Amygdala (tissue), 56 donors: ENCODE results near the gene TOMM22.
A peak's percentile ranks its signal among the peaks of the same experiment; 100 is the strongest.

Source experiments
- DNase-seq, 56 donors: peaks; one replicate each; lab custom pipeline; 2025; lab: John Stamatoyannopoulos, UW

TOMM22 gene

DNA sequence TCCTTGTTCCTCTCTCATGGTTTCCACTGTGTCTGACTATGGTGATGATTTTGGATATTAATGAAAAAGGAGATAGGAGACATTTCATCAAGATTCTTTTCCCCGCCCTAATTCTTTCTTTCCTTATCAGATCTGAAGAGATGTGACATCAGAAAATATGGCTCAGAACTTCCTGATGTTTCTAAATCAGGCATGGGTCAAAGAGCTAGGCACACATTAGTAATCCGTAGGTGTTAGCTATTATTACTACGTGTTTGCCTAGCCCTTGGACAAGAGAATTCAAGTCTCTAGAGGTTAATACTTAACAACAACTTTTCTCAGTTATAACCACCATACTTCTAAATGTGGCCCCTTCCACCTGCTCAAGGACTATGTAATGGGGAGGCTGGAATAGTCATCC is 13.2 kb downstream of the TOMM22 start:
- no peak for DNase-seq

DNA sequence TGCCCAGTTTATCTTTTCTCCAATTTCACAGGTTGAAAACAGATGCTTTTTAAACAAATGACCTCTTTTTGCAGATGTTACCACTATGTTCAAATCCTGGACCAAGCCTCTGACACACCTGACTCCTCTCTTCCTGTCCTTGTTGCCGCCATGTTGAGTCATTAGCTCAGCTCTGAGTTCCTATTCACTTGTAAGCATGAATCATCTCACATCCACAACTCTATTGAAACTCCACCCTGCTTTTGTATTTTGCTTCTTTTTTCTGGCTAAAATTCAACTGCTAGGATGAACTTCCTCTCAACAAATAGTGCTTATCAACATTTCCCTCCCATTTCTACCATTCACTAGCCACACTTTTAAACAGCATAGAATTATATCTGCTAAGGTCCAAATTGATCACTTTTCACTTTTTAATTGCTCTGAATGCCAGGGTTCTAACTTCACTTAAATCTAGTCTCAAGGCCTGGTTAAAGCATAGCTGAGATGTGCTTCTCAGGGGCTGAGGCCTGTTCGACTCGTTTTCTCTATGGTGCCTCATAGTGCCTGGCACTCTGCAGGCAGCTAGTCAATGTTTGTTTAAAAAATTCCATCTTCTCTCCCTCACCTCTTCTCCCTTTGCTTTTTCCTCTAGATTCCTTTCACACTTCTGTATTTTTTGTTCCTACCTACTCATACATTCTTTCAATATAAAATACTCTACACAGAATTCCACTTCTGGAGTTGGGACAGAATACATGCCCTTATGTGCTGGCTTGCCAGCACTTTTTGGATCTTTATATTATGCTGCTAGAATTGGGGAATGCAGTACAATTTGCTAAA is 15.1 kb downstream of the TOMM22 start:
- DNase-seq = no peak

DNA sequence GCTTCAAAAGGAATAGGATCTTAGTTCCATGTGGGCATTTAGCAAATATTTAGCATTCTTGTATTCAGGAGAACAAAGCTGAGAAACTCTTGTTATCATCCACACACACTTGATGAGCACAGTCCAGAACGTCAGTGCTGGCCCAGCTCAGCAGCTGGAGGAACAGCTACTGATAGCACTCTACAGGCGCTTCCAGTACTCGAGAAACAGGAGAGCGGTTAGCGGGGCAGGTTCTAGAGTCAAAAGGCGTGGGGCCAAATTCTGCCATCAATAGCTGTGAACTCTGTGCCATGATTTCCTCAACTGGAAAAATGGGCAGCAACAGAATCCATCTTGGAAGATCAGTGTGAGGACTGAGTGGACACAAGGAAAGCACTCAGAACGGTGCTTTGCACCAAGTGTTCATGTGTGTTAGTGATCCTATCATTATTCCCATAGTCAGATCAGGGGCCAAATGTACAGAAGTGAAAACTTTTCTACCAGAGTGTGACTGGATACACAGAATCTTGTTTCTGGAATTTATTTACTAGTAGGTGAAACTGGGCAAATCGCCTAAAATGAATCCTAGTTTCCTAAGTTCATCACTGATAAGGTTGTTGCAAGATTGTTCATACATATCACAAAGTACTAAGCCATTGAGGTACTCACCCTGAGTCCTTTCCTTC is 15.8 kb downstream of the TOMM22 start:
- DNase-seq = no peak

DNA sequence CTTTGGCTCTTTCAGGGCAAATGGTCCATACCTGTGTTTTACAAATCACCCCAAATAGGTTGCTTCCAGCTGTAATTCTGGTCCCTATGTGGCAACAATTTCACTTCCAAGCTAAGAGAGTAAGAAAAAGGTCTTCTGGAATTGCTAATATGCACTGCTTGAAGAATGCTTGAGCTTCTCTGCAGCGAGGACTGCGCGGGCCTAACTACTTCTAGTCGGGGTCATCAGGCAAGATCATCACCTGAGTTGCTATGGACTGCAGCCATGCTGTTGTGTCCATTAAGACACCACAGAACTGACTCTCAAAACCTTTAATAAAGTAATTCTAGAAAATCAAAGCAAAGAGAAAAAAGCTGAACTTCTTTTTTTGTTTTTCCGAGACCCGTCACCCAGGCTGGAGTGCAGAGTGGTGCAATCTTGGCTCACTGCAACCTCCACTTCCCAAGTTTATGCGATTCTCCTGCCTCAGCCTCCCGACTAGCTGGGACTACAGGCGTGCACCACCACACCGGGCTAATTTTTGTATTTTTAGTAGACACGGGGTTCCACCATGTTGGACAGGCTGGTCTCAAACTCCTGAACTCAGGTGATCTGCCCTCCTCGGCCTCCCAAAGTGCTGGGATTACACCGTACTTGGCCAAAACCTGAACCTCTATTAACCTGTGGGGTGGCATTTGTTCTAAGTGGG is 16.8 kb downstream of the TOMM22 start:
- DNase-seq = no peak

DNA sequence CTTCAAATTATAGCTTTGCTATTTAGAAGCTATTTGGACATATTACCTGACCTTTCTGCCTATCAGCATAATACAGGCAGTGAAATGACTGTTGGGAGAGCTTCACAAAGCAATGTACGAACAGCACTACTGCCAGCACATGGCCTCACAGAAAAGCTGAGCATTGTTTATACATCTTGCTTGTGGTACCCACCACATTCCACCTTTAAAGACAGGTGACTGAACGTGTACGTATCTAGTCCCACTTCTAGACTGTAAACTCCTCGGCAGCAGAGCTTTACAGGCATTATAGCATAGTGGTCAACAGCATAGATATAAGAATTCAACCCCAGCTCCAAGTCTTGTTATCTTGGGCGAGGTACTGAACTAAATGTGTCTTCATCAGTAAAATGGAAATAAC is 17.4 kb downstream of the TOMM22 start:
- DNase-seq = no peak

DNA sequence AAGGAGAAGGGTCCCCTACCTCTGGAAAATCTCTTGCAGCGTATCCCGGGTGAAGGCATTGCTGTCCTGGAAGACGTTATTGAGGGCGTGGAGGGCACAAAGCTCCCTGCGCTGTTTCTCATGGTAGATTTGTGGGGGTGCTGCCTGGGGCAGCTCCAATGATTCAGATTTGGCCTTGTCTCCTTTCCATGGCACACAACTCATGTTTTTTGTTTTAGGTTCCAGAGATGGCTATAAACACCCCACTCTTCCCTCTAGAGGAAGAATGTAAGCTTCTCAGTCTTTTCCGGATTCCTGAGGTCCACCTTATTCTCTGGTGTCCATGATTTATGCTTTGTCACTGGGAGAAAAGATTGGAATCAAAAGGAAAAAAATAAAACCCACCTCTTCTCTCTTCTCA is 18.0 kb downstream of the TOMM22 start:
- DNase-seq = peak in 1 of 56 donors; percentile 14

DNA sequence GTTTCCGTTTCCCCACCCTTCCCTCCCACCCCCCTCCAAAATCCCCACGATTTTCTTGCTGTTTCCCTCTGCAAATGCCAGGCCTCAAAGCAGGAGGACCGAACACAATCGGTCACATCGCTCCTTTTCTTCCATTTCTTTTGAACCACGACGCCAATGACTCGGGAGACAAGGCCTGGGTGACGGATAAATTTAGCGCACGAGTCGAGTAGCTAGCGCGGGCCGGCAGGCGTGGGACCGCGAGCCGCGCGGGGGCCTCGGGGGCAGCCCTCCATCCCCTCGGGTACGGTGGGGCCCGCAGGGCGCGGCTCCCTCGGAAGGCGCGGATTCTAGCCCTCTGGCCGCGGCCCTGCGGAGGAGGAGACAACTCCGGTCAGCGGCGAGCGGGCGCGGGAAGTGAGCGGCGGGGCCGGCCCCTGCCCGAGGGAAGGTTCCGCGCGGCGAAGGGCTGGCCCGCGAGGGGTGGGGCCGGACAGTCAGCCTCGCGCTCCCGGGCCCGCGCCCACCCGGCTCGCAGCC is 18.6 kb downstream of the TOMM22 start:
- DNase-seq = peak in 5 of 56 donors; percentile 45 to 66 (median 63)

DNA sequence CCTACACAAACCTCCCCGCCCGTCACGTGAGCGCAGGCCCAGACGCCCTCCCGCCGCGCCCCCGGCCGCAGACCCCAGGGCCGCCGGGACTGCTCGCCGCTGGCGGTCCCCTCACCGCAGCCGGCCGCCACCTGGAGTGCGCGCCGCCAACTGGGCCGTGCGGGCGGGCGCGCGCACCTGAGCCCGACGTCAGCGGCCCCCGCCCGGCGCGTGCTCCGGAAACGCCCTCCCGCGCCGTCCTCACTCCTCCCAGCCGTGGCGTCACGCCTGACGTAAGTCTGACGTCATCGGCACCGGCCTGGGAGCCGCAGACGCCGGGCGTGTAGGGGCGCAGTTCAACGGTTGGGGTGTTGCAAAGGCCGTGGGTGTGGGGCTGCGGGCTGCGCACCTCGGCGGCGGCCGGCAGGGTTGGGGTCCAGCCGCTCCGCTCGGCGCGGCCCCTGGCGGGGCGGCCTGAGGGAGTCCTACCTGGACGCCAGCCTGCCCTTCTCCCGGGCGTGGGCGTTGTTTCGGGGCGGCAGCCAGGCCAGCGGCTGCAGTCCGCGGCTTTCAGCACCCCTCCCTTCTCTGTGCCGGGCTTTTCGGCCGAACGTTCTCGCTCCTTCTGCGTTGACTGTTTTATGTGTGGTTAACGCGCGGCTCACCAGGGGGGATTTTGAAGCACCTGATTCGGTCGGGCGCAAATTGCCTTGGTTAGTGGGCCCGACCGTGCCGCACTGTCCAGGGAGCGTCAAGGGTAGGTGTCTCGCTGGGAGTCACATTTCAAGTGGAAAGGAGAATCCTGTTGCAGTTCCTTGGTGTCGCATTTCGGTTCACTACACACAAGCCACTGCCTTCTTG is 19.3 kb downstream of the TOMM22 start, which contains the start of gene JOSD1:
Gene JOSD1, minus strand, starts transcription at position 155 of the 840 bp plus-strand sequence. CDS start 956 bp downstream, outside the sequence.
- DNase-seq = peak; percentile 46 to 98 (median 85)

DNA sequence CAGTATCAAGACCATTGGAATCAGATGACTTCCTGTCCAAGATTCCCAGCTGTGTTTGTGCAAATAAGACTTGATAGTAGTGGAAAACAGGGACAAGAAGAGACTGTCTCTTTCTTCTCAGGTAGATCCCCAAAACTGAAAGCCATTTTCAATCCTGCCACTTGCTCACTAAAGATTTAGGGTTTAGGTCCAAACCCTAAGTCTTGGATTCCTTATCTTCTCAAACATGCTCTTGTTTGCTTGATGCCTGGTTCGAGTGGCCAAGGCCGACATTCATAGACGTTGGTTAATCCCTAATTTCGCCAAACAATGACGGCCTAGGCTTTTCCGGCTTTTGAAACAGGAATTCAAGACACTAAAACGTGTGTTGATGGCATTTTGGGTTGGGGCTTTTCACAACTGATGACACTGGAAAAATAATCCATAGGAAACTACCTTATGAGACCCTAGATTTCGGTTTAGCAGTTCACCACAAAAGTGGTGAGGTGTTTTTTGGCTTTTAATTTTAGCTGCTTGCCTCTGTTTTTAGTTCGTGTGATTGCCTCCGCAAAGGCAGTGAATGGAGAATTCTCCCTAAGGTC is 23.0 kb downstream of the TOMM22 start:
- no peak for DNase-seq

DNA sequence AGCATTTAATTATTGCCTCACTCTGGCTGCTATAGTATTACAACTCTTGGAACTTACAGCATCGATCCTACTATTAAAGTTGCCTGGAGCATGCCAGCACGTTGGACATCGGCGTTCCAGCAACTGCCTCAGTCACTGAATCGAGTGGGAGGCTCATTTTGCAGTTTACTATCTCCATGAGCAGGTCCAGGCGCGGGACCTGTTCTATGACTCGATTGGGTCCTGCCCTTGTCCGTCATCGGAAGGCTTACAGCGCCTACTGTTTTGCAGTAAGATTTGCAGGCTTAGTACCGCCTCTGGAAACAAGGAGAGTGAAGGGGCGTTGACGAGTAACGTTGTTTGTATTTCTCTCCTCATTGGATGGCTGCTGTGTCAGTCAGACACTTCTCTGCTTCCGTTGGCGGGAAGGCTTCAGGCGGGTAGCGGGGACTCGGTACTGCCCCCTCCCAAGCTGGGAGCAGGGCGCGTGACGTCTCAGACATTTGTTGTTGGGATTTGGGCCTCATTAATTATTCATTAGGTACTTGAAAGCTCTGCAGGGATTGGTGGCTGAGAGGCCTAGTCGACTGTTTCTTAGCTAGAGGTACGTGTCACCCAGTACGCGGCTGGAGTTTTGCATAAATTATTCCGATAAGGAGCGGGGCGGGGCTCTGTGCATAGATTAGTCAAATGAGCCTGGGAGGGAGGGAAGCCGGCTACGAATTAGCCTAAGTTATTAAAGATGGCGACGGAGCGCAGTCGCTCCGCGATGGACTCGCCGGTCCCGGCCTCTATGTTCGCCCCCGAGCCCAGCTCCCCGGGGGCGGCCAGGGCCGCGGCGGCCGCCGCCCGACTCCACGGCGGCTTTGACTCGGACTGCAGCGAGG is 23.7 kb downstream of the TOMM22 start, which contains the start of gene GTPBP1:
Gene GTPBP1, plus strand, starts transcription at position 710 of the 866 bp plus-strand sequence. Its CDS starts 12 bp downstream, at position 722.
- DNase-seq = peak; percentile 79 to 100 (median 99)

DNA sequence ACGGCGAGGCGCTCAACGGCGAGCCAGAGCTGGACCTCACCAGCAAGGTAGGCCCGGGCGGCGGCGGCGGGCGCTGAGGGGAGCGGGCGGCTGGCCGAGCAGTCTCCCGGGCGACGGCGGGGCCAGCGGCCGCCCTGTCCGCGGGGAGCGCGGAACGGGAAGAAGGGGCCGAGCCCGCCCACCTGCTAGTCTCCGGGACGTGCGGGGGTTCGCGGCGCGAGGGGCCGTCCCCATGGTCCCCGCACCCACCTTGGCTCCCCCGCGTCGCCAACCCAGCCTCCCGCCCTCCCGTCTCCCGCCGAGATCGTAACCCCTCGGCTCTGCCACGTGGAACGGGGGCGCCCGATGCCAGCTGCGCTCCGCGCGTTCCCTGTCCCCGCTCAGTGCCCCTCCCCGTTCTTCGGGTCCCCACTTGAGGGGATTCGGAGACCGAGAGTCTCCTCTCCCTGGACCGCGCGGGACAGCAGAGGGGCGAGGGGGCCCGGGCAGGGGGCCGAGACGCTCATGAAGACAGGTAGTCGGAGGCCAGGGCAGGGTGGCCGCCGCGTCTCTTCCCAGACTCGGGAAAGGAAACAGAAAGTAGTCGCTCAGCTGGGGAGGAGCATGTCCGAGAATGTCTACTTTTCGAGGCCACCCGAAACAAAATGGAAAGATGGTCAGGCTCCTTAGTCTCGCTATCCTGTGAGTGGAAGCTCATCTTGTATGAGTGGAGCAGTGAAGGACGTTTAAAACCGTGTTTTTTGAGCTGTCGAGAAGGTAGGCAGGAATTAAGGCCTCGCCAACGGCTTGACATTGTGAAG is 24.5 kb downstream of the TOMM22 start:
- DNase-seq = peak in 15 of 56 donors; percentile 28 to 67 (median 53)

DNA sequence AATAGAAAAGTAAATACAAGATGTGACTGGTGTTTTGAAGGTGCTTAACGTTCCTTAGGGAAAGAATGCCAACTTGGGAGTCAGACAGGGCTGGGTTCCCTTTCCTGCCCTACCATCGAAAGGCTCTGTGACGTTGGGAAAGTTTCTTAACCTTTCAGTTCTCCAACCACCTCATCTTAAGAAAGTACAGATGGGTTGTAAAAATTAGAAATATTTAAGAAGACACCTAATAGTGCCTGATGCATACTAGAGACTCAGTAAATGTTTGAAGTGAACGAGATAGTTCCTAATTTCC is 25.1 kb downstream of the TOMM22 start:
- no peak for DNase-seq

DNA sequence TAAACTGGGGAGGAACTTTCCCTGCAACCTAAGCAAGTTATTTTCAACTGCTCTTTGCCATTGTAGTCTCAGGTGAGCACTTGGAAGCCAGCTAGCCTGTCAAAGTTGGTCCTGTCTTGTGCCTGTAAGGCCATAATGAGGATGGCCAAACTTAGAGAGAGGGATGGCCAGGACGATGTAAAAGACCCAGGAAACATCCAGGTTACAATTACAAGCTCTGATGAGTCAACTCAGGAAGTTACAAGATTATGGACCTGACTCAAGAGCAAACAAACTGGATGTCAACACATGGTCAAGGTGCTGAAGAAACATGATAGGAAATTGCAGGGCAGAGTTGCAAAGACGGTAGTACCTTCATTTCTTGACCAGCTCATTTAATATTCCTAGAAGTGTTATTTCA is 25.6 kb downstream of the TOMM22 start:
- no peak for DNase-seq

DNA sequence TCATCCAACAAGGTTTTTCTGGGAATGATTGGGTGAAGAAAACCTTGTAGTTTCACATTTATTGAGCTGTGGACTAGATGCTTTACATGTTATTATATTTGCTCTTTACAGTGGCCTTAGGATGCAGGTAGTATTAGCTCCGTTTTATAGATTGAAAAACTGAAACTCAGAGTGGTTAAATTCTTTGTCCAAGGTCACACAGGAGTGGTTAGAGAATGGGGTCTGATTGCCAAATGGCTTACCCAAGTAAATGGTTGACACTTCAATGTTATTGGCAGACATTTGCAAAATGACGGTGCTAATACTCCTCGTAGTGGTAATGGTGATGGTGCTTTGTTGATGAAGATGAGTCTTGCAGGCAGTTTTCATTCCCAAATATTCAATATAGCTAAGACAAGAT is 26.2 kb downstream of the TOMM22 start:
- no peak for DNase-seq

DNA sequence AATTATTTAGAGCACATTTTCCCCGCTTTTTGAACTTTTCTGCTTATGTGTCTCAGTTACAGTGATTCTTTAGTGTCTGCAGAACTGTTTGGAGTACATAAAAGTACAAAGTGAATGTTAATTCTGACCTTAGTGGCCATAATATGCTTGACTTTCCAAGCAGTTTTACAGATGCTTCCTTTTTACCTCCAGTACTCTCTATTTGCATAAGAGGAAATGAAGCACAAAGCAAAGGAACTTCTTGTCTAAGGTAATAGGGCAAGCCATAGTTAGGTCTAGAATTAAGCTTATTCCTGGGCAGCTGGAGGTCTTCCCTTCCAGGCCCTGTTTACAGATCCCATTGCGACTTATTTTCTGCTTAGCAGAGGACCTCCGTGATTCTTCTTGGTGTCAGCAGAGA is 27.5 kb downstream of the TOMM22 start:
- DNase-seq = no peak

DNA sequence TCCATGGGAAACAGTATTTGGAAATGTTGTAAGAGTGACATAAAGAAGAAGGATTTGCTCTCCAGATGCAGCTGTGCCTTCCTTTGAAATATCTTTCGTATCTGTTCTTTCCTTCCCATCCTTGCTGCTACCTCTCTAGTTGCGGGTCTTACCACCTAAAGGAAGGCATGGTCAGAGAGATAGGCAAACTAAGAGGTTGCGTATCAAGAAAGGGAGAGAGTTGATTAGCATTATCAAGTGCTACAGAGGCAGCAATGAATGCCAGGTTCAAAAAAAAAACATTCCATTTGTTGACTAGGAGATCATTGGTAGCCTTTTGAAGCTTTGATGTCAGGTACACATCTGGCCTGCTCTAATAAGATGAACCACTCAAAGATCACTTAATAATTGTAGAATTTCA is 28.6 kb downstream of the TOMM22 start:
- DNase-seq = no peak

DNA sequence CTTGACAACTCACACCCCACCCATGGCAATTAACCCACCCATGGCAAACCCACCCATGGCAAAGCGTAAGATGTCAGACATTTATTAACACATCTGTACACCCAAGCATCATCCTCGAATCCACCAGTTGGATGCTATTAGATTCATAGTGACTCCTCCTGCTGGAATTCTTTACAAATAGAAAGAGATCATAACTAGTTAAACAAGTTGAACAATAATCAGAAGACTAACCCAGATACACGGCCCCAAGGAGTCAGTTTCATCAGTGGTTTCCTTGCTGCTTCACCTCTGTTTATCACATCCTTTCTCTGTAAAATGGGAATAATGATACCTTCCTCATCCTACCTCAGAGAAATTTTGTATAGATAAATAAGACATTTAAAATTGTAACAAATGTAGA is 29.1 kb downstream of the TOMM22 start:
- no peak for DNase-seq
